GM19455 (cell line): ENCODE measurements around the gene CANT1.

Experiments used
- ATAC-seq: cut with Tn5 transposase; IDR thresholded peaks from one replicate; pipeline ENCODE4 v1.9.1; 2021; ENCODE audit not compliant: unreplicated experiment

The CANT1 gene

GRCh38 chr17:79009397-79010303, at the start of gene CANT1:
CANT1 (minus strand) TSS chr17:79009764; CDS start chr17:78997622, 12,142 bp downstream.
- peak; percentile 88 for ATAC-seq

GRCh38 chr17:79057737-79058385, 48.3 kb upstream of the CANT1 start:
- ATAC-seq: no peak

- no peak for ATAC-seq
These were observed 45.6 kb upstream of the CANT1 start for GRCh38 chr17:79055197-79055596.

GRCh38 chr17:79054200-79054960, 44.8 kb upstream of the CANT1 start:
- ATAC-seq: no peak

- ATAC-seq: no peak
These were observed 43.8 kb upstream of the CANT1 start for GRCh38 chr17:79053251-79053925.

- ATAC-seq: no peak
These were observed 42.6 kb upstream of the CANT1 start for GRCh38 chr17:79052131-79052530.

- no peak for ATAC-seq
These were observed 41.7 kb upstream of the CANT1 start for GRCh38 chr17:79051306-79051705.

GRCh38 chr17:79050551-79050950, 41.0 kb upstream of the CANT1 start:
- no peak for ATAC-seq

GRCh38 chr17:79049821-79050220, 40.3 kb upstream of the CANT1 start:
- ATAC-seq: no peak

- ATAC-seq: no peak
These were observed 39.5 kb upstream of the CANT1 start for GRCh38 chr17:79048826-79049755.

- ATAC-seq: no peak
These were observed 38.6 kb upstream of the CANT1 start for GRCh38 chr17:79047923-79048825.

GRCh38 chr17:79047291-79047920, 37.8 kb upstream of the CANT1 start:
- ATAC-seq: no peak

- ATAC-seq: no peak
These were observed 37.3 kb upstream of the CANT1 start for GRCh38 chr17:79046916-79047280.

GRCh38 chr17:79046197-79046915, 36.8 kb upstream of the CANT1 start:
- ATAC-seq: no peak

- no peak for ATAC-seq
These were observed 36.3 kb upstream of the CANT1 start for GRCh38 chr17:79045842-79046196.

- no peak for ATAC-seq
These were observed 35.6 kb upstream of the CANT1 start for GRCh38 chr17:79045001-79045729.

- ATAC-seq: no peak
These were observed 34.9 kb upstream of the CANT1 start for GRCh38 chr17:79044462-79044861.
